Epidermal melanocyte (primary cell): ENCODE data around the gene RPL18.
"Not testable (repeated sequence)": the region's sequence is repeated elsewhere in the genome, so short reads cannot be mapped to it uniquely, and the experiment has no call there.

Source experiments
- DNase-seq: peaks from one replicate; pipeline ENCODE4 v3.0.0; 2011; ENCODE audit warnings: low spot score; ENCODE audit not compliant: insufficient read length

The RPL18 gene

GRCh38 chr19:48588670-48589401, 30.1 kb downstream of the RPL18 start:
- DNase-seq, result peak; percentile 89

GRCh38 chr19:48587387-48587786, 31.6 kb downstream of the RPL18 start:
- no peak for DNase-seq

DNA sequence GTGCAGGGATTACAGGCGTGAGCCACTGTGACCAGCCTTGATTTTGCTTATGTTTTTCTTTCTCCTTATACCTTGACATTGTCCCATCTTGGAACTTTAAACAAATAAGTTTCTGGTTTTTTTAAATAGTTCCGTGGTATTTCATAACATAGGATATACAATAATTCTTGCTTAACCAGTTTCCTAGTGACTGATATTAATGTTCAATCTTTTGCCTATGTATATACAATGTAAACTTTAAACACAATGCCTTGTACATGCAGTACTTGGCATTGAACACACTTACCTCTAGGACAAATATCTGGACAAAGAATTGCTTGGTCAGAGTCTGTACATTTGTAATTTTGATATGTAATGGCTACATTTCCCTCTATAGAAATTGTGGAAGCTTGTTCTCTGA, 36.8 kb downstream of the RPL18 start:
- no peak for DNase-seq

GRCh38 chr19:48578891-48579290, 40.1 kb downstream of the RPL18 start:
- no peak for DNase-seq

DNA sequence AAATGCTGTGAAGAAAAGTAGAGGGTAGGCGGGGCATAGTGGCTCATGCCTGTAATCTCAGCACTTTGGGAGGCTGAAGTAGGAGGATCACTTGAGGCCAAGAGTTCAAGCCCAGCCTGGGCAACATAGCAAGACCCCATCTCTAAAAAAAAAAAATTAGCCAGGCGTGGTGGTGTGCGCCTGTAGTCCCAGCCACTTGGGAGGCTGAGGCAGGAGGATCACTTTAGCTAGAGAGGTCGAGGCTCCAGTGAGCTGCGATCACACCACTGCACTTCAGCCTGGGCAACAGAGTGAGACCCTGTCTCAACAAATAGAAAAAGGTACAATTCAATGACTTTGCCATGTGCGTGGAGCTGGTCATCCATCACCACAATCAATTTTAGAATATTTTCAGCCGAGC, 41.1 kb downstream of the RPL18 start:
- not testable (repeated sequence) for DNase-seq

GRCh38 chr19:48575931-48576622, 42.9 kb downstream of the RPL18 start:
- no peak for DNase-seq

- no peak for DNase-seq
These were observed 45.8 kb downstream of the RPL18 start for GRCh38 chr19:48573163-48573505.

- no peak for DNase-seq
These were observed 47.4 kb downstream of the RPL18 start for GRCh38 chr19:48571378-48572162.

DNA sequence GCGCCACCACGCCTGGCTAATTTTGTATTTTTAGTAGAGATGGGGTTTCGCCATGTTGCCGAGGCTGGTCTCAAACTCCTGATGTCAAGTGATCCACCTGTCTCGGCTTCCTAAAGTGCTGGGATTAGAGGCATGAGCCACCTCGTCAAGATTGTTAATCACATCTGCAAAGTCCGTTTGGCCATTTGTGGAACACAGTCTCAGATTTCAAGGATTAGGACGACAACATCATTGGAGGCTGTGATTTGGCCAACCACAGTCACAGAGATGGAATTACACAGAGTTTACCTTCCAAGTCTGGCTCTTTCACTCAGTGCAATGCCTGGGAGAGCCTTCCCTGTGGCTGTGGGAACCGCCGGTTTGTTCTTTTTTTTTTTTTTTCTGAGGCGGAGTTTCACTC, 49.2 kb downstream of the RPL18 start:
- no peak for DNase-seq

DNA sequence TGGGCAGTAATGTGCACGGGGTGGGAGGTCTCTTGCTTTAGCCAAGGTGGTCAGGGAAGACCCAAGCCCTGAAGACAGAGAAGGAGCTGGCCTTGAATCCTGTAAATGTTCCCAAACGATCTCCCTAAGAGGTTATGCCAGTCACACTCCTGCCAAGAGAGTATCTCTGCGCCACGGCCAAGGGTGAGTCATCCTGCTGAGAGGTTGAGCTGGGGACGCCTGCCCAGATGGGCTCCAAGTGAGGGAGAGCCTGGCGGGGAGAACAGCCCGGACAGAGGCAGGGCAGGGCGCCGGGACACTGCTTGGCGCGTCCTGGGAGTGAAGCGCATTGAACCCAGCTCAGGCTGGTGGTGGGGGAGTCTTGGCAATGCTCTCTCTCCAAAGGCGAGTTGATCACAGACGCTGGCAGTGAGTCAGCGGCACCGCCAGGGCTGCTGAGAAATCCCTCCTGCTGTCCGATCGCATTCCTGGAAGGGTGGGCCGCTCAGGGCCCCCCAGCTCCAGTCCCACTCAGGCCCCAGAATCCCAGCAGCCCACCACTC, 50.6 kb downstream of the RPL18 start:
- DNase-seq, result no peak
